Activated CD8-positive, alpha-beta memory T cell treated with anti-CD3 and anti-CD28 coated beads, Interleukin-2, amount 50 U/mL, for 1 hour (primary cell): ENCODE results near the gene KRI1.

Experiments used
- DNase-seq: peaks from one replicate; pipeline ENCODE4 v3.0.0-alpha.2; 2020; ENCODE audit errors: extremely low read depth

KRI1 gene

GRCh38 chr19:10565567-10566407, at the start of gene KRI1:
KRI1 (minus strand) TSS chr19:10566010; CDS start chr19:10565999, 11 bp downstream.
- DNase-seq: peak; percentile 96

DNA sequence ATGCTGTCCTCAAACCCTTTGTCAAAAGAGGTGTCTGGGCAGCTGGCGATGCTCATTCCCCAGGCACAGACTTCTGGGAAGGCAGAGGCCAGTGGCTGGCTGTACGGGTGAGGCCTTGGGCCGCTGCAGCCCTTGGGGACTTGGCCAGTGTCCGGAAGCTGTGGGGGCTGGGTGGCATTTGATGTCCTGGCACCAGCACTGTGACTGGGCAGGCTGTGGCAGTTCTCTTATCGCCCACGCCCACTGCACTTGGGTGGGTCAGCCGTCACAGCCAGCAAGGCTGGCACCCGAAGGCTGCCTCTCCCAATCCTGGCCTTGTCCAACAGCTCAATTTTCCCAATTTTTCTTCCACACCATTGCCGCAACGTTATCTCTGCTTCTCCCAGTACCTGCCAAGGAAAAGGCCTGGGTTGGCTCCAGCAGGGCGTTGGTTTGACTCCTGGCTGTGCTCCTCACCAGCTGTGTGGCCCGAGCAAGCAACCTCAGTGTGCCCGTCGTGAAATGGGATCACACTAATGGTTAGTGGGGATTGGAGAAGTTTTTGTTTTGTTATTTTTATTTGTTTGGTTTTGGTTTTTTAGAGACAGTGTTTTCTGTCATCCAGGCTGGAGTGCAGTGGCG, 46.8 kb upstream of the KRI1 start:
- DNase-seq: no peak

GRCh38 chr19:10611907-10612306, 46.1 kb upstream of the KRI1 start:
- no peak for DNase-seq

GRCh38 chr19:10604460-10604980, 38.7 kb upstream of the KRI1 start:
- DNase-seq: no peak

DNA sequence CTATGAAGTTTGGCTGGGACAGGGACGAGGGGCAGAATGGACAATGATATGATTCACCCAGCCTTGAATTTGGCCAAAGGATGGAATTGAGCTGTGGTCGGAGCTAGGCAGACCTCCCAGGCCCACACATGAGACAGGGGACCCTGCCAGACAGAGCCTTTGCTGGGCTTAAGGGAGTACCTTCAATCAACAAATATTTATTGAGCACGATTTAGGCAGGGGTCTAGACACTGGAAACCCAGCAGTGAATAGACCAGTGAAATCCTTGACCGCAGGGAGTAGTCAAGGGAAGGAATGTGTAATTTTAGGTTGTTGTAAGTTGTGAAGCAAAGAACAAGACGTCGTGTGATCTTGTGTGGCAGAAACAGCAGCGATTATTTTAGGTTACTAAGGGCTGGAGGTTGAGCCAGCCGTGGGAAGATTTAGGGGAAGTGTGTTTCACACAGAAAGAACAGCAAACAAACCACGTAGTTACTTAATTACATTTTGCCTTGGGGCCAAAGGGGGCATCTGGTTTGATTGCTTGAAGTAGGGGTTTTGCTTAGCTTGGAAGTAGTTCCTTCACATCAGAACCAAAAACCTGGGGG, 38.2 kb upstream of the KRI1 start:
- DNase-seq: no peak

DNA sequence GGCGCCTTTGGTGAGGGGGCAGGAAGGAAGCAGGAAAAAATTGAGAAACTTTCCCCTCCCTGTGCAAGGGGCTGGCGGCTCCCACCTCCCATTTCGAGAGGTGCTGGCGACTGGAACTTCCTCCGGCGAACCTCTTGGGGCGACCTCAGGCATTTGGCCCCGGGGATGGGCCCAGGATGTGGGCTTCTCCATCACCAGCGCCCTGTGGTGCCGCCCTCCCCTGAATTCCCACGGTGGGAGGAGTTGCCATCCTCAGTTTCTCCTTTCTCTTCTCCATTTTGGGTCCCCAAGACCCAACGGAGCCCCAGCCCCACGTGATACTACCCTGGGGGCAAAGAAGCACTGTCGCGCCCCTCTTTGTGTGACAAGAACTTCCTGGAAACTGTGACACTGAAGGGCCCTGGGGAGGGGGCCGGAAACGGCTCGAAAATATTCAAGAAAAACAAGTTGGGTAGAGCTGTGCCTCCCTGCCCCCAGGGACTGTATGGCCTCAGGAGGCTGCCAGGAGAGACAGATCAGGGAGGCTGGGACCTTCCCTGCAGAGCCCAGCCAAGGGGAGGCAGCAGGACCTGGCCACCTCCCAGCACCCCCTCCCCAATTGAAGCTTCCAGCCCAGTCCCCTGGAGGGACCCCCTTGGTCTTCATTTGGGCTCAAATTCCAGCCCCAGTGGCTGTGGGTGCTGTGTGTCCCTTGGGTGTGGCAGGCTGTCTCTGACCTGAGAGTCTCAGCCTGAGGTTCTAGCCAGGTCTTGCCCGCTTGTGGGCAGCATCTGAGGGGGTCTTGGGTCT, 37.5 kb upstream of the KRI1 start:
- peak; percentile 78 for DNase-seq

- DNase-seq: peak; percentile 58
Measured at GRCh38 chr19:10602330-10603083, 36.7 kb upstream of the KRI1 start.

GRCh38 chr19:10601999-10602329, 36.2 kb upstream of the KRI1 start:
- no peak for DNase-seq

- no peak for DNase-seq
Measured at GRCh38 chr19:10600149-10600548, 34.3 kb upstream of the KRI1 start.

DNA sequence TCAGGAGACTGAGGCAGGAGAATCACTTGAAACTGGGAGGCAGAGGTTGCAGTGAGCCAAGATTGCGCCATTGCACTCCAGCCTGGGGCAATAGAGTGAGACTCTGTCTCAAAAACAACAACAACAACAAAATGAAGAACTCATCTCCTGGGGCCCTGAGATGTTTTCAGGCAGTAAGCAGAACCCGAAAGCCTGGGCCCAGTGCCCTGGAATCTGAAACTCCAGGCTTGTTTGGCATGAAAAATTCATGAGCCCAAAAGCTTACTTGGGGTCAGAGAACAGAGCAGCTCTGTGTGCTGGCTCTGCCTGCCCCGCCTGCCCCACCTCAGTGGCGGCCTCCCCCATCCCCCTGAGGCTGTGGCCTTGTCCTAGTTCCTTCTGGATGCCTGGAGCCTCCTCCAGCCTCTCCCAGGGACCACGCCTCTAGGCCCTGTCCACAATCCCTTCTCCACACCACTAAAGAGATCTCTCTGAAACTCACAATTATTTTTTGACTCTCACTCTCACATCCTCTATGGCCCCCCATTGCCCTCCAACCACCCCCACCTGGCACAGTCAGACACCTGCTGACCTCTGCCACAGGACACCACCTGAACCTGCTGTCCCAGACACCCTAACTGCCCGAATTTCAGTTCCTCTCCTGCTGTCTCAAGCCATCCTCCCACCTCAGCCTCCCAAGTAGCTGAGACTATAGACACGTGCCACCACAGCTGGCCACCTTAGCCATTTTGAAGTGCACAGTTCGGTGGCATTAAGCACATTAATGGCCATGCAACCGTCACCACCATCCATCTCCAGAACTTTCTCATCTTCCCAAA, 28.2 kb upstream of the KRI1 start:
- DNase-seq: no peak

- DNase-seq: no peak
Measured at GRCh38 chr19:10593148-10593547, 27.3 kb upstream of the KRI1 start.

GRCh38 chr19:10587839-10588150, 22.0 kb upstream of the KRI1 start:
- DNase-seq: no peak

DNA sequence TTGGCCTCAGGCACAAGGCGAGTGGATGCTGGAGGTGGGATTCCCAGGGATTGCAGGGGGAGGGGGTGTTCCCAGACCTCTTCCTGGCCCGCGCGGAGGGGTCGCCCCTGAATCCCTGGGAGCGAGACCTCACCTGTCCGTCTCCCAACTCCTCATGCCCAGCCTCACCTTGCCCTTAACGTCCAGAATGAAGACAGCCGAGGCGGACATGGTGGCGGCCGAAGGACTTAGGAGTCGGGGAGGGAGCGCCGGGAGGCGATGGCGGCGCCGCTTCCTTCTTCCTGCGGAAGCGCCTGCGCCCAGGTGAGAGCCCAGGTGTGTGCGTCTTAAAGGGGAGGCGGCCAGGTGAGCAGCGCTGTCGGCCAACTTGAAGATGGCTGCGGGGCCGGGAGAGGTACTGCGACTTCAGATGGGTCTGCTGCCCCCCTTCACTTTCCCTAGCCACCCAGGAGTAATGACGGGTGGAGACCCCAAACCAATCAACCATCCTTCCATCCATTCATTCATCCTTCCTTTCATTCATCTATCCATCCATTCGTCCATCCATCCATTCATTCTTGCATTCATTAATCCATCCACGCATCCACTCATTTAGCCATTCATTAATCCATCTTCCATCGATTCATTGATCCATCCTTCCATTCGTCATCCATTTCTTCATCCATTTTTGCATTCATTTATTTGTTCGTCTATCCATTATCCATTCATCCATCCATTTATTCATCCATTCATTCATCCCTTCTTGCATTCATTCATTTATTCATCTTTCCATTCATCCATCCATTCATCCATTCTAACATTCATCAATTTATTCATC, 21.4 kb upstream of the KRI1 start, which contains the start of gene AP1M2:
Gene AP1M2 (minus strand): TSS at position 291 of the 817 bp plus-strand sequence. CDS start 81 bp downstream, at position 210.
- no peak for DNase-seq

GRCh38 chr19:10586396-10586795, 20.6 kb upstream of the KRI1 start:
- no peak for DNase-seq

- DNase-seq: no peak
Measured at GRCh38 chr19:10583036-10583776, 17.4 kb upstream of the KRI1 start.

GRCh38 chr19:10582091-10582490, 16.3 kb upstream of the KRI1 start:
- no peak for DNase-seq

DNA sequence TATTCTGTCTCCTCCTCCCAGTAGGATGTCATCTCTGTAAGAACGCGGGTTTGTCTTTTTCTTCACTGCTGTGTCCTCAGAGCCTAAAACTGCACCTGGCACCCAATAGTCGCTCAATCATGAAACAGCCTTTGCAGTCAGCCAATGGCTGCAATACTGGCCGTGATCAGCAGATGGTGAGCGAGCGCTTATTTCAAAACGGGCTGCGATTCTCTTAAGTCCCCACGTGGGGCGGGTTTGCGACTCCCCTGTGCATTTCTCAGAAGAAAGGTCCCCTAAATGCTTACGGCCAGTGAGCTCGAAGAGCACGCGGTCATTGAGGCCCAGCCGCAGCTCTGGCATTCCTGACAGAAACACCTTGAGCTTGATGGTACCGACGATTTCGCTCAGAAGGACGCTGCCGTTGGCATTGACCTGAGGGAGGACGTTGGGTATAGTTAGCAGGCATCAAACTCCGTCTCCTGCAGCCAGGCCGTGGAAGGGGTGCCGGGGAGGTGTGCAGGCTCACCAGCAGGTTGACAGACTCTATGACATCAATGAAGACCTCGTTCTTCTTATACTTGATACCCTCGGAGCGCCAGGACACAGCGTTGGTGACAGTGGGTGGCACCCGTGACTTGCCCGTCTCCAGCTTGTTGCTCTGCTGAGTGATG, 15.3 kb upstream of the KRI1 start:
- DNase-seq: no peak

DNA sequence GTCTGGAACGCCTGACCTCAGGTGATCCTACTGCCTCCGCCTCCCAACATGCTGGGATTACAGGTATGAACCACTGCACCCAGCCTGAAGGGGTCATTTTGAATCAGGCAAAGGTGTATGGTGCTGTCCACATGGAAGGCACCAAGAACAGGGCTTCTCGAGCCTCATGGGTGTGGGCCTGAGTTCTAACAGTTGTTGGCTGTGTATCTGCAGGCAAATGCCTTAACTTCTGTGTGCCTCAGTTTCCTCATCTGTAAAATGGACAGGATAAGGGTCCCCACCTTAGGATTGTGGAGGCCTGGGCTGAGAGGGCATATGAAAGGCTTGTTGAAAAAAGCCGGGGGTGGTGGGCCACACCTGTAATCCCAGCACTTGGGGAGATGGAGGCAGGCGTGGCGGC, 12.1 kb upstream of the KRI1 start:
- DNase-seq: no peak
